Measurements from ENCODE around the gene FARP1.
"Not testable (repeated sequence)": the region's sequence is repeated elsewhere in the genome, so short reads cannot be mapped to it uniquely, and the experiment has no call there.

Gene FARP1

DNA sequence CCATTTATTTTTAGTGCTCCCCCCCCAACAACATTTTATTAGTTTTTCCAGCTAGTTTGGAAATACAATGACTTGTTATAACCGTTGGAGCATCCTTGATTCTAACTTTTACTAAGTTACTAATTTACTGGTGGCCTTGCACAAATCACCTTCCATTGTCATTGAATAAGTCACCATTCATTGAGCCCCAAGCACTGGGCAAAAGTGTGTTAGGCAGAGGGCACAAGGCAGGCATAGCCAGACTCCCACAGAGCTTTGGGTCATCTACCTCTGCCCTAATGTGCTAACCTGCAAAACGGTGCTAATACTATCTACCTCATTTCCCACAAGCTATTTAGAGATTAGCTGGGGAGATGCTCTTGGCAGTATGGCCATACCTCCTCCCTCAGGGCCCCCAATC lies 120.9 kb downstream of the FARP1 start:
- no peak for DNase-seq

DNA sequence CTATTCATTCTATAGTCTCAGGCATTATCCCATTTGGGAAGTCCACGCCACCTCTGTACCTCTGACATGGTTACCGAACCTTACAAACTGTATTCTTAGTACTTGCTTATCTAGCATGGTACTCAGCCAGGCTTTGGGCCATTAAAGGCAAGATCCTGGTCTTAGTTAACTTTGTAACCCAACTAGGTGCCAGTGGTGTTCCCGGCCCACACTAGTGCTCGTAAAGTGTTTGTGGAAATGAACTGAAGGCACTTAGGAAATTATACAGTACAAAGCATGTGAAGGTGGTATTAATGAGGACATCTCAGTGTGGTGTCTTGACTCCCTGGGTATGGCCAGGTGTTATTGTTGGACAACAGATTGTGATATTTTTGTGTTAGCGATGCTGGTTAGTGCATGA lies 122.0 kb downstream of the FARP1 start:
- DNase-seq = no peak

DNA sequence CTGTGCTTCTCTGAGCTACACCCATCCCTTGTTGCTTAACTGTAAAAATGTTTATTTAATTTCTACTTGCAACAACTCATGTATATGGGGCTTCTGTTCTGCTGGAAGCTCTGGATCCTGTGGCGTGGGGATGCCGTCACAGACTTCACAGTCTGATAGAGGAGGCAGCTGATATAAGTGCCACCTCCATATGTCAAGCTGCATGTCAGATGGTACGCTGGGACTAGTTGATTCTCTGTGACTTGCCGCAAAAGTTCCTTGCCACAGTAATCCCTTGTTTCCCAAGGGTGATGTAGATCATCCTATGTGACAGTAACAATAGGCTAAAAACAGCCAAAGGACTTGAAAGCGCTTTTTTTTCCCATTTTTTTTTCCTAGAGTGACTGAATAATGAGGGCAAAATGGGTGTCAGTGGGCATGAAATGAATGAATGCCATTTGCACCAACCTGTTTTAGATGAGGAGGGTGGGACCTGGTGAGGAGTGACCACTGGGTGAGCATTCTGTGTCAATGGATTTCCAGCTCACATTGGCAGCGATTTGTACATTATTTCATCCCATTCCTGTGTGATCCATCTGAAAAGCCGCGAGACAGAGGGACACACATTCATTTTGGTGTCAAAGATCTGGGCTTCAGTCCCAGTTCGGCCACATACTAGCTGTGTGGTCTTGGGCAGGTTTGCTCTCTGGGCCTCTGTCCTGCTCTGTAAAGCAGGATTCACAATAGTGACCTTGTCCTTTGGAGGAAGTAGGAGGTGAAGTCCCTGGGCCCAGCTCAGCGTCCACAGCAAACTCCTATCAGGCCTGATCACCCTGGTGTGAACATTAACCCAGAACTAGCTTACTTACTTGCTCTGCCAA lies 123.0 kb downstream of the FARP1 start:
- DNase-seq = no peak

DNA sequence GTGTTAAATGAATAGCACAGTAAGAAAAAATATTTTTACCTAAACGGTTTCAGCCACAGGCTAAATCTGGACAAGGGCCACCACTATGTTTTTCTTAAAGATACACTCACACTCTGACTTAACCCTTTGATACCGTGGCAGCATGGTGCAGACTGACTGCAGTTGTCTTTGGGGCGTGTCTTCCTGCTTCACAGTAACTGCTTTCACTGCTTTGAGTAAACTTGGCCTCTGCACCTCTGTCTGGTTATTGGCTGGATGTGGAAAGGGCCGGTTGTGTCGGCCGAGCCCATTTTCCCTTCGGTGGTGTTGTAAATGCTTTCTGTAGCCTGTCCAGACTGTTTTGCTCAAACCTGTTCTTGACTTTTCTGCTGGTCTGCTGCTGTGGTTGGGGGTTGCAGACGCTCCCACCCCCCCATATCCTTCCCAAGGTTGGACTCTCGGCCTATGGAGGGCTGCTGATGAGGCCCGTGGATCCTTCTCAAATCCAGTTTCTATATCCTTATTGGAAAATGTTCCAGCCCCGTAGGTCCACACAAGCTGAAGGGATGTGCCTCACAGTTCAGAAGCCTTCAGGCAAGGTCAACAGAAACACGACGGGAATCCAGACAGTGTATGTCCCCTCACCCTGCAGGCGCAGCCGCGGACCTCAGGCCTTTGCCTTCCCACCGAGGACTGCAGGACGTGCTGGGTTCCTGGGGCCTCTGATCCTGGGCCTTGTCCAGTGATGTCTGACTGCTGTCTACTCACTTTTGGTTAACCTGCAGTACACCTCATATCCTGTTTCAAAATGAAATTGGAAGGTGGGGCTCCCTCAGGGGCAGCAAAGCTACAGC lies 124.4 kb downstream of the FARP1 start:
- DNase-seq = no peak

DNA sequence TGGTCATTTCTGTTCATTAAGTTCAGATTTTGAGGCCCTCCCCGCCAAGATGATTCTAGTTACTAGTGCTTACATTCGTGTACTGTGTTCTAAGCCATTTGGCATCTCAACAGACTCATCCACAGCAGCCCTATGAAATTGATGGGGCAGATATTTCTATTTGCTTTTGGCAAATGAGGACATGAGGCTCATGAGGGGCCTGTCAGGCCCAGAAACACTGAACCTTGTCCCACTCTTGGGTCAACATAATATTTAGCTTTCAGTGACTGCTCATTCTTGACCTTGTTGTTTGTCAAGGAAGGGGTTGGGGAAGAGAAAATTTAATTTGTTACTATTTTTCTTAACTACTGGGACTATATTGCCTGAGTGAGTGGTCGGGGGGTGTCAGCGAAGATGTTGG lies 126.5 kb downstream of the FARP1 start:
- no peak for DNase-seq

DNA sequence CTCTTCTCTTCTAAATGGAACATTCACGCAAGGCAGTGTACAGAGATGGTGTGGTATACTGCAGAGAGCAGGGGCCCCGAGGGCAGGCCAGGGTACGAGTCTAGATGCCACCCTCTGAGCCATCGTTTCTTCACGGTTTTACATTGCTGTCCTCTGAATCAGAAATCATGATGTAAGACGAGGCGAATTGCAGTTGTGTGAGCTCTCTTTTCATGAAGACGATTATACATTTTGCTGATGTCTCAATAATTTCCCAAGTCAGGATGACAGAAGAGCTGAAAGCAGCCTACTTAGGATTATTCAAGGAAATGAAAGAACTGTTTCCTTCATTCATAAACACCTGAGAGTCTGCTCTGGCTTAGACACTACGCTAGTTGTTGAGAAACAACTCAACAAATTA lies 127.9 kb downstream of the FARP1 start:
- no peak for DNase-seq

DNA sequence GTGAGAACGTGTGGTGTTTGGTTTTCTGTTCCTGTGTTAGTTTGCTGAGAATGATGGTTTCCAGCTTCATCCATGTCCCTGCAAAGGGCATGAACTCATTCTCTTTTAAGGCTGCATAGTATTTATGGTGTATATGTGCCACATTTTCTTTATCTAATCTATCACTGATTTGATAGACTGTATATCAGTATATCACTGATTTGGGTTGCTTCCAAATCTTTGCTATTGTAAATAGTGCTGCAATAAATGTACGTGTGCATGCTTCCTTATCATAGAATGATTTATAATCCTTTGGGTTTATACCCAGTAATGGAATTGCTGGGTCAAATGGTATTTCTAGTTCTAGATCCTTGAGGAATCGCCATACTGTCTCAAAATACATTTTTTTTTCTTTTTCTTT lies 128.8 kb downstream of the FARP1 start:
- DNase-seq = not testable (repeated sequence)

DNA sequence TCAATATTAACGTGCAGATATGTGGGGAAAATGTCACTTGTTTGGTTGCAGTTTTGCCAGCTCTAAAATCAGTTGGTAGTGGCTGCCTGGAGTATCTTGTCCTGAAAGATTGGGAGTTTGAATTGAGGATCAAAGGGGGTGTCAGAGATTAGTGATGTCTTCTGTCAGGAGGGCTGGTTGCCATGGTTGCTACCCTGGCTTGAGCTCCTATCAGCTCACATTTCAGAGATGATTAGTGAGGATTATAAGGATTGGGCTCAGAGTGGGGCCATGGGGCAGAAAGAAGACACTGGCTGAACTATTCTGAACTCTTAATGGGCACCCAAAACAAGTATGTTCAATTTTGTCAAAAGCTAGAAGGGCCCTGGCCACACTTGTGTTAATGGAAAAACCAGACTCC lies 129.7 kb downstream of the FARP1 start:
- no peak for DNase-seq

DNA sequence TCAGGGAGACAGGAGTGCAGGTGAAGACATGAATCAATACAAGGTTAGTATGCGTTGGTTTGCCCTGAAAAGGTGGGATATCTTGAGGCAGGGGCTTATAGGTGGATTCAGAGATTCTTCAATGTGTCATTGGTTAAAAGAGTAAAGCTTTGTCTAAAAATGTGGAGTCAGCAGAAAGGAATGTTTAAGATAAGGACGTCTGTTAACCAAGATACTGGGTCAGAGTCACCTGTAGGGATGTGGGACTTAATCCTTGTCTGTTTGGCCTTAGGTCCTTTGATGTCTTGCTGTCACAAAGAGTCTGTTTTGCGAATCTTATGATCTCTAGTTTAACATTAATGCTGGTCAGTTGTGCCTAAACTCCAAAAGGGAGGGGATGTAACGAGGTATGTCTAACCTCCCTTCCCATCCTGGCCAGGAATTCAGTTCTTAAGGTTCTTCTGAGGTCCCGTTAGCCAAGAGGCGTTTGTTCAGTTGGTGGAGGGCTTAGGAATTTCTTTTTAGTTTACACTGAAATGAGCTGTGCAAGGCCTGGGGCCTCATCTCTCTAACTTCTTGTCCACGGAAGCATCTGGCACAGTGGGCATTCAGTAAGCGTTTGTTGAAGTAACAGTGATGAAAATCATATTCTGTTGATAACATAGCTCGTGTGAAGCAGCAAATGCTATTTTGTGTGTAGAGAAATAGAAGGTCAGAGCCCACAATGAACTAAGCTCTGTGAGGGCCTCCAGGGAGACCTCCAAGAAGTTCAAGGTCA lies 130.4 kb downstream of the FARP1 start:
- DNase-seq = no peak

DNA sequence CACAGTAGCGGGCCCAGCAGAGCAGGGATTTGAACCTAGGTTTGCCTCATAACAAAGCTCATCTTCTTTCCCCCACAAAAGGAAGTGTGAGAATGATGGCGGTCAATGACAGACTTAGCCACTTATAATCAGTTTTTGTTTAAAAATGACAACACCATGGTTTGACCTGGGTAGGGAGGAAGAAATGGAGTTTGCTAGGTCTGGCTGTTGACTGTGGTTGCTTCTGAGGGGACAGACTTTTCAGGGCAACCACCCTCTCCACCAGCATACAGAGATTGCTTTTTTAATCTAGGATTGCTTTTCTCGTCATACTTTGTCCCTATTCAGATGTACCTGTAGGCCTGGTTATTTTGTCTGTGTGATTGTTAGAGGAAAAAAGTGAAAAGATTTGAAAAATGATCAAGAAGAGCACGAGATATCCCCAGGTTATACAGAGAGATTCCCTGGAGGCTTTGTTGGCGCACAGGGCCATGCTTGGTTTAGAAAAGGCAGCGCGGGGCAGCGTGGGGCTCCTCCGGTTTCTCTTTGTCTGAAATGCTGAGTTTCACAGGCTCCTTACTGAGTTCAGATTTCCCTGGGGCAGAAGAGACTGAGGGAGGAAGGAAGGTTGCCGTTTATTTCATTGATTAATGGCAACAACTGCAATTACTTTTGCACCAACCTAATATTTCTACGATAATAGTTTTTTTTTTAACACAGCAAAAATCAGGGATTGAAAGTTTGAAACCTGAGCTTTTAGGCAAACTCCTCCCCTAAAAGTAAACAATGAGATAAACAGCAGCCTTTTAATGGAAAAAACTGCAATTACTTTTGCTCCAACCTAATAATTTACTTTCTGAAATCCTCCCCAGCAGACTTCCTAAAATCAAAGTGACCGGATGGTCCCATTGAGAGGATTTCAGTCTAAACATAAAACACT lies 131.2 kb downstream of the FARP1 start:
- DNase-seq = peak; percentile 54

DNA sequence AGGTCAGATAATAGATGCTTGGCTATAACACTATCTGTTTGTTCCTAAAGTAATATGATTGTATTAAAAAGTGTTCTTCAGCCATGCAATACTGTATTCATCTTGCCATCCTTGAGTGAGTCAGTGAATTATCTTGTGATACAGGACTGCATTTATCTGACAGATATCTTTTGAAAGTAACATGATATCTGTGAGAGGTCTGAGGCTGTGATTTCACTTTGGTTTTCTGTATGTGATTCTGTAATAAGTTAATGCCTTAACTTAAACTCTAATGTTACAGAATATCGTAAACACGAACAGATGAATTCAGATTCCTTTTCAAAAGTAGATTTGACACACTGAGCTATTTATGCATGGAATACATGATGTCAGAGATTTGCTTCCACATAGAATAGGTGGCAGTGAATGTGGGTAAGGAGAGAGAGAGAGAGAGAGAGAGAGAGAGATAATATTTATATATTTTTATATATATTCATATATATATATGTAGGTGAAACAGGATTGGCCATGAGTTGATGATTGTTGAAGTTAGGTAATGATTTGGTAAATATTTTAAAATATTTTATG lies 132.1 kb downstream of the FARP1 start:
- DNase-seq = peak; percentile 42

DNA sequence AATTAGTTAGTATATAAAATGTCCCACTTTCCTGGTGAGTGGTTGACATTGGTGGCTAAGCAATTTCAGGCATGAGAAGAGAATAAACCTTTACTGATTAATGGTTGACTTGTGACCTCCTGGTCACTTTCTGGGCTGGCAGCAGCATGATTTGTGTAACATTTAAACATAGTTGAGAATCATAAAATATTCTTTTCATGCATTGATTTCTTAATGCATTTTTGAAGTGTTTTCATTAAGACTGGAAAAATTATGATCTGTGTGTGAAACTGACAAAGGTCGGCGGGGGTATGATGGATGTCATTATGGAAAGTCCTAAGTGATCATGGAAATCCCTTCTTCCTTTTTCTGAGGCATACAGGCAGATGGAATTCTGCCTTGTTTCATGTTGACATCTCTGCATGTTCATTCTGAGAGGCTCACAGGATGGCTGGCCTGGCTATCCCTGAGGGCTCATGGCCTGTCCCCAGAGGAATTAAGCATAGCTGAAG lies 132.8 kb downstream of the FARP1 start:
- no peak for DNase-seq

DNA sequence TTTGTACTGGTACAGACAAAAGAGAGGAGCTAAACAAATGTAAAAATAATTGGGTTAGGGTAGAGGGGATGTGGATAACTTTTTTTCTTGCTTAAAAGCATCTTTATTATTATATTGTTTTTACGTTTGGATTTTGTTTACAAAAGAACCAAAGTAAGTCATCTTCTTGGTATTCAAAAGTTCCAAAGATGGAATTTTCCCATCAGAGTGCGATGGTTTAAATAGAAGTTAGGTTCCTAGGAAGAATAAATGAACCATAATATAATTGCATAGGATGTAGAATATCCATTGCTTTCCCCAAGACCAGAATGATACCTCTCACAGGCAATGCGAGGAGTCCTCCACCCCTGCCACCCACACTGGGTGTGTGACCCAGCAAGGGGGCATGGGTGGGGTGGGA lies 133.6 kb downstream of the FARP1 start:
- DNase-seq = no peak

DNA sequence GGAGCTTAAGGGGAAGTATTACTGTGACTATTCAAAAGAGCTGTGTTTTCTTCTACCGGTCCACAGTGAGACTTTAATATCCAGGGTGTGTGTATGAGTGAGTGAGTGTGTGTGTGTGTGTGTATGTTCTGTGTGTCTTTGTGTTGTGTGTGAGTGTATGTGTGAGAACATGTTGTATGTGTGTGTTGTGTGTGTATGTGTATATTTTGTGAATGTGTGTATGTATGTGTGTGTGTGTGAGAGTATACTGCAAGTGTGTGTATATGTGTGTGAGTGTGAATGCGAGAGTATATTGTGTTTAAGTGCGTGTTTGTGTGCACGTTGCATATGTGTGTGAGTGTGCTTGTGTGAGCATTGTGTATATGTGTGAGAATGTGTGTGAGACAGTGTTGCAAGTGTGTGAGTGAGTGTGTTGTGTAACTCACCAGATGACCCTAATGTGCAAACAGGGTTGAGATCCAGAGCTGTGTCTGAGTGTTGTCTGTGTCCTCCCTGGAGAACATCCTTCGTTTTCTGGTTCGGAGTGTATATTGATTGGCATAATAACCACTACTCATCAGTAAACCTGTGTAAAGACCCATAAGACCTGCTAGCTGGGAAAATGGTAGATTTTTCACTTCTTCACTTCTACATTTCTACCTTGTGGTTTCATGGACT lies 135.3 kb downstream of the FARP1 start:
- no peak for DNase-seq

DNA sequence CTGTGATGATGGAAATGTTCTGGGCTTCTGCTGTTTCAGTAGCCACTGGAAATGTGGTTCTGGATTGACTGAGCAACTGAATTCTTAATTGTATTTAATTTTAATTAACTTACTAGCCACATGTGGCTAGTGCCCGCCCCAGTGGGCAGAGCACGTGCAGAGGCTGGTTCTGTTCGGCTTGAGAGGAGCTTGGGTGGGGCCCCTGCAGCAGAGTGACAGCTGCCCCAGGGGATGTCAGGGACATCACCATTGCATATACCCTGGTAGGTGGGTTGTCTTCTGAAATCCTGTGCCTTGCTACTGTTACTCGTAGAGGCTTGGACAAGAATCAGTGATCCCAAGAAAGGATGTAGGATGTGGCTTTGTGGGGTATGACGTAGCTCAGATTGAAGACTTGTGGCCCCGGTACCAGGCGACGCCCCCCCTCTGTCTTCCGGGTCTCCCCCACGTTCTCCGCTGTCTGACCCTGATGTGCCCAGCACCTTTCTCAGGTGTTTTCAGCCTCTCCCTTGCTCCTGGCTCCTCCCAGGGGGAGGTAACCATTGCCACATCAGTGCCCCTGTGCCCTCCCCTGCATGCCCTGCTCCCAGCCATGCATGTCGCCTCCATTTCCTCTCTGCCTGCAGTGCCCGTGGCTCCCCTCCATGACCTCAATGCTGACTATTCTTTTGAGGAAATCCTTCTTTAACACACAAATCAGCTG lies 136.7 kb downstream of the FARP1 start:
- DNase-seq = peak; percentile 83

DNA sequence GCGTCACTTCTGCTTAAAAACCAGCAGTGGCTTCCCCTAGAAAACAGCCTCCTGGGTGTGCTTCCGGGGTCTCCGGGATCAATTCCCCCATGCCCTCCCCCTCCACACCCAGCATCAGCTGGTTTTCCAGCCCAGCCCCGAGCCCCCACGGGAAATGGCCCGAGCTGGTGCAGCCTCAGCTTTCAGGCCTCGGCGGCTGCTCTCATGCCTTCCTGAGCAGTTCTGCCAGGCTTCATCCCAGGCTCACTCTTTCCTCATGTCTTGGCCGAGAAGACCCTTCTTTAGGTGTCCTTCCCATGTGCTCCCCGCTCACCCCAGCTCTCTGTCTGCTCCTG lies 137.2 kb downstream of the FARP1 start:
- DNase-seq = no peak

DNA sequence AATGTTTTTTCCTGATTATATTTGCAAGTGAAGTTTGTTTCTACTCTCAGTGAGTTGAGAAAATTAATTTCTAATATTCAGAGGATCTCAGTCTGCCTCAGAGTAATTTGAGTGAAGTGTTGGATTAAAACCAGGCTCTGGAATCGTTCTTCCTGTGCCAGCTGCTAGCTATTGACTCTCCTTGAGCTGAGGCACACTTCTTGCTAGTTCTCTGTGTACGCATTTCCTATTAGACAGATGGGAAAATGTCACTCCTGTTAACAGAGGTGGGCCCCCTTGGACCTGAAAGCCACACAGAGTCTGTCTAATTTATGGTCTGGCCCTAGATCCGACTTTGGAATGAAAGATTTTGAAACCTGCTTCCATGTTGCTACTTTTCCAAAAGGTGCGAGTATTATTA lies 141.8 kb downstream of the FARP1 start:
- peak; percentile 90 for DNase-seq

DNA sequence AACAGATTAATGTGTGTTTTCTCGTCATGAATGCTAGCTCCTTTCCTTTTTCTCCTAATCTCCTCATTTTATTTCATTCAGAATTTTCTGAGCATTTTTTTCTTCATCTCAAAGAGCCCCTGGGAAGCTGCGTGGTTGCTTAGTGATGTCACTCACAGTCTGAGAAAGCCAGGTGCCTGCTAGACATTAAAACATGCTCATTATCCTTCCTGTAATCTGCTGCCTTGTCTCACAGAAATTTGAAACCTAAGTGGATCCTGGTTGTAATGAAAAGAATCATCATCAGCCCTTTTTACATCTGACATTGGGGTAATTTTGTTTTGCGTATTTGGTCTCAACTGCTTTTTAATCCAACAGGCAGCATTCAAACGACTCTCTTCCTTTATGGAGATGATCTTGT lies 142.4 kb downstream of the FARP1 start:
- DNase-seq = peak; percentile 95

DNA sequence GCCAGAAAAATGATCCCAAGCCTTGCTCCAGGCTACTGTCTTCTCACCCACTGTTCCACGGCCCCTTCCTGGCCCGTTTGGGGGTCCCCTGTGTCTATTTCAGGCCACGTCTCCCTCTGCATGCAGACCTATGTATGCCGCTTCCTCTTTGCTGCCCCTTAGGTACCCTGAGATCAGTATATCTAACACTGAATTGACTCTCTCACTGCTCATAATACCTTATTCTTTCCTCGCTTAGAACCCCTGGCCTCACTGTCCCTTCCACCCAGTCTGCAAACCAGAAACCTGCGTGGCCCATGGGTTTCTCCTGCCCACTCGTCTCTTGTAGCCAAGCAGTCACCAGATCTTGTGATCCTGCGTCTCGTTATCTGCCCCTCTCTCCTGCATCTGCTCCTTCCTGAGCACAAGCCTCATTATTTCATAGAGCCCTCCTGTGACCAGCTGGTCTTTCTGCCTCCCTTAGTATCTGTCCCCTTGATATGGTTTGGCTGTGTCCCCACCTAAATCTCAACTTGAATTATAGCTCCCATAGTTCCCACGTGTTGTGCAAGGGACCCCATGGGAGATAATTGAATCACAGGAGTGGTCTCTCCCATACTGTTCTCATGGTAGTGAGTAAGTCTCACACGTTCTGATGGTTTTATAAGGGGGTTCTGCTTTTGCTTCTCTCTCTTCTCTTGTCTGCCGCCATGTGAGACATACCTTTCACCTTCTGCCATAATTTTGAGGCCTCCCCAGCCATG lies 143.1 kb downstream of the FARP1 start:
- DNase-seq = peak; percentile 81

DNA sequence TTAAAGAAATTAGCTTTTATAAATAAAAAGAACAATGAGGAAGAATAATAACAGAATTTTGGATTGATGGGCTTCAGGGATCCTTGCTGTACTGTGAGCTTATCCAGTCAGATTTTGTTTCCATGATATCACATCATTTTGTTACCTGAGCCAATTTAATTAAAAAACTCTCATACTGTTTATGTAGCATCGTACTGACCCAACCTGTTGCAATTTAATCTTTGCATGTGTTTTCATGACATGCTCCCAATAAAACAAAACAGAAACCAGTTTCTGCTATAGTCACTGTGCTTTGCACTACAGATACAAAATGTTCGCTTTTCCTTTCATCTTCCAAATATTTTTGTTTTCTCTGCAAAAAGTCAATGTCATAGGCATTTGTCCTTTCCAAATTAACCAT lies 143.9 kb downstream of the FARP1 start:
- peak; percentile 28 for DNase-seq

All from NCI-H2171 treated with DMSO at 0.1 percent for 48 hours (cell line).